WERI-Rb-1 (cell line): Measurements from ENCODE around the gene FSTL4.

Source experiments
- DNase-seq: peaks from one replicate; pipeline ENCODE4 v3.0.0-alpha.2; 2020
- H3K27ac ChIP-seq: fragments of 250-450 bp; sonication (Bioruptor Pico); 2 replicates; pipeline ENCODE4 v1.5.1; 2020; ENCODE audit warnings: mild to moderate bottlenecking, moderate library complexity
- H3K27me3 ChIP-seq: fragments of 250-450 bp; sonication (Bioruptor Pico); 2 replicates; pipeline ENCODE4 v1.5.1; 2021; ENCODE audit warnings: mild to moderate bottlenecking, low read depth, moderate library complexity; ENCODE audit not compliant: insufficient read depth, severe bottlenecking
- H3K36me3 ChIP-seq: fragments of 250-450 bp; sonication (Bioruptor Pico); 2 replicates; pipeline ENCODE4 v1.5.1; 2020; ENCODE audit warnings: mild to moderate bottlenecking, moderate library complexity
- H3K4me3 ChIP-seq: 2 replicates; pipeline ENCODE4 v1.5.1; 2011; ENCODE audit warnings: low read depth, mild to moderate bottlenecking, control low read depth, low read length
- H3K9me3 ChIP-seq: fragments of 250-450 bp; sonication (Bioruptor Pico); 2 replicates; pipeline ENCODE4 v1.5.1; 2021; ENCODE audit warnings: mild to moderate bottlenecking, moderate library complexity; ENCODE audit not compliant: severe bottlenecking
- TF ChIP-seq, protein P1 (sequence below): IDR thresholded peaks from 2 replicates; pipeline ENCODE4 v1.5.1; 2011; ENCODE audit warnings: low read depth, mild to moderate bottlenecking, control low read depth, inconsistent platforms, low read length

The FSTL4 gene

DNA sequence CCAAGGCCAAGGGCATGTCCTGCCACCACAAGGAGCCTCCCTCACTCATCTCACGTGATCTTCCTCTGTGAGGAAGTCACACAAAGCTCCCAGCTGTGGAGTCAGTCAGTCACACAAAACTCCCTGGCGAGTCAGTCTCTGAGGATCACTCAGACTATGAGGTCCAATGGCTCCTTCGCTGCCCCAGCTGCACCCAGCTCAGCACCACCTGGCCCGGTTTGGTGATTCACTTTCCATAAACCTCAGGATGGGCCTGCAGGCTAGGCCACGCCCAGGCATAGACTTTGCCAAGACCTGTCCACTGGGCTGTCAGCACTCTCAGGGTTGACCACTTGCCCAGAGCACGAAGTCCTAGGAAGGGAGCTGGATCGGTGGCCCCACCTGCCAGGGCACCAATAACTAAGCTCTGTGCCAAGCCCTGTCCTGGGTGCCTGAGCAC, 326.7 kb downstream of the FSTL4 start:
- no peak for DNase-seq
- H3K9me3 ChIP-seq = no peaks in the 10 kb centered on the region
- TF ChIP-seq, protein P1, sequence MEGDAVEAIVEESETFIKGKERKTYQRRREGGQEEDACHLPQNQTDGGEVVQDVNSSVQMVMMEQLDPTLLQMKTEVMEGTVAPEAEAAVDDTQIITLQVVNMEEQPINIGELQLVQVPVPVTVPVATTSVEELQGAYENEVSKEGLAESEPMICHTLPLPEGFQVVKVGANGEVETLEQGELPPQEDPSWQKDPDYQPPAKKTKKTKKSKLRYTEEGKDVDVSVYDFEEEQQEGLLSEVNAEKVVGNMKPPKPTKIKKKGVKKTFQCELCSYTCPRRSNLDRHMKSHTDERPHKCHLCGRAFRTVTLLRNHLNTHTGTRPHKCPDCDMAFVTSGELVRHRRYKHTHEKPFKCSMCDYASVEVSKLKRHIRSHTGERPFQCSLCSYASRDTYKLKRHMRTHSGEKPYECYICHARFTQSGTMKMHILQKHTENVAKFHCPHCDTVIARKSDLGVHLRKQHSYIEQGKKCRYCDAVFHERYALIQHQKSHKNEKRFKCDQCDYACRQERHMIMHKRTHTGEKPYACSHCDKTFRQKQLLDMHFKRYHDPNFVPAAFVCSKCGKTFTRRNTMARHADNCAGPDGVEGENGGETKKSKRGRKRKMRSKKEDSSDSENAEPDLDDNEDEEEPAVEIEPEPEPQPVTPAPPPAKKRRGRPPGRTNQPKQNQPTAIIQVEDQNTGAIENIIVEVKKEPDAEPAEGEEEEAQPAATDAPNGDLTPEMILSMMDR = no peak
- no peaks in the 10 kb centered on the region for H3K27me3 ChIP-seq
- H3K27ac ChIP-seq = no peak overlapping the region
- H3K36me3 ChIP-seq = no peaks in the 10 kb centered on the region
- H3K4me3 ChIP-seq = no peak overlapping the region

DNA sequence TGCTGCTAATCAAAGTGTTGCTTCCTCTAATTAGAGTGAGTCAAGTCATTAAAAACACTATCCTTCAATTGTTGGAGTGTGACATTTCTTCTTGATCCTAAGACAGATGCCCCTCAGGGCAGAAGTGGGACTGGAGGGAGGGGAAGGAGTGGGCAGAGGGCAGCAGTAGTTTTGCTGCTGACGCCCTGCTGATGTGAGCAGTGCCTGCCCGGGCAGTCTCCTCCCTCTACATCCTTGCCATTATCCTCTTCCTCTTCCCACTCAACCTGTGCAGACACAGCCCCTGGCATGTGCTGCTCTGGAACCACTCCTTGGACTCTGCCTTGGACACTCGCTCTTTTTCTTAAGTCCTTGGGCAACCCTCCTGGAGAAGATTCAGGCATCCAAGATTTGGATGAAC, 328.0 kb downstream of the FSTL4 start:
- Histone ChIP-seq H3K9me3 (no peaks in the 10 kb centered on the region), H3K4me3 (no peak overlapping the region), H3K36me3 (no peaks in the 10 kb centered on the region), H3K27ac (no peak overlapping the region), H3K27me3 (no peaks in the 10 kb centered on the region)
- no peak for DNase-seq
- TF ChIP-seq, protein P1 = no peak

DNA sequence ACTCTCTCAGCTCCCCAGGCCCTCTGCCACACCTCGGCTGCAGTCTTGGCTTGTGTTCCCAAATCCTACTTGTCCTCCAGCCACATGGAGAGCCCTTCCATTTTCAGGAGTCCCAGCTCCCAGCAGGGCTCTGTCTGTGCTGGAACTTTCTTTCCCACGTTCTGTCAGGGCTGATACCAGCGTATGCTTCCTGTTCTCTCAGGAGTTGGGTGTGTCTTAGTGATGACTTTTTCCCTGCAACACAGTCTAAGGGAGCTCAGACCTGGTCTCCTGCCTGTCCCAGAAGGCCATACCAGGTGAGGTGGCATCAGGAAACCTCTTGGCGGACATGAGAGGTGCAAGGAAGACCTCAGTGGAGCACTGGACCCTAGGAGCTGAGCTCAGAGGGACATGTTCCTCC, 334.0 kb downstream of the FSTL4 start:
- Histone ChIP-seq H3K4me3 (no peak overlapping the region), H3K27me3 (no peaks in the 10 kb centered on the region), H3K9me3 (no peaks in the 10 kb centered on the region), H3K36me3 (no peaks in the 10 kb centered on the region), H3K27ac (no peak overlapping the region)
- TF ChIP-seq, protein P1 = no peak
- no peak for DNase-seq

DNA sequence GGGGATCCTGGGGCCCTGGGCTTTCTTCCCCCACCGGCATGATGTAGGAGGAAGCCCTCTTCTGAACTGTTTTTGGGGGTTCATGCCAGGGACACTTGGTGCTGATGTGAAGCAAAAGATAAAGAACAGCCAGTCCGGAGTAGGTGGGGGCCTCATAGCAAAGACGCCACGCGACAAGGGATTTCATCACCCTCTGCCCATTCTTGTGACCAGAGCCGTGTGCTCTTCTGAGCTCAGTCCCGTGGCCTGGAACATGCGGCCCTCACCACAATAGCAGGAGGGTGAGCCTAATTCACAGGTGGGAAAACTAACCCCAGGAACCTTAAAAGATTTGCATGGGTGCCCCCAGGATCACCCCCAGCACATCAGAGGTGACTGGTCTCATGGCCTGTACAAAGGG, 334.6 kb downstream of the FSTL4 start:
- Histone ChIP-seq H3K9me3 (no peaks in the 10 kb centered on the region), H3K36me3 (no peaks in the 10 kb centered on the region), H3K27ac (no peak overlapping the region), H3K4me3 (no peak overlapping the region), H3K27me3 (no peaks in the 10 kb centered on the region)
- no peak for DNase-seq
- TF ChIP-seq, protein P1 = no peak

DNA sequence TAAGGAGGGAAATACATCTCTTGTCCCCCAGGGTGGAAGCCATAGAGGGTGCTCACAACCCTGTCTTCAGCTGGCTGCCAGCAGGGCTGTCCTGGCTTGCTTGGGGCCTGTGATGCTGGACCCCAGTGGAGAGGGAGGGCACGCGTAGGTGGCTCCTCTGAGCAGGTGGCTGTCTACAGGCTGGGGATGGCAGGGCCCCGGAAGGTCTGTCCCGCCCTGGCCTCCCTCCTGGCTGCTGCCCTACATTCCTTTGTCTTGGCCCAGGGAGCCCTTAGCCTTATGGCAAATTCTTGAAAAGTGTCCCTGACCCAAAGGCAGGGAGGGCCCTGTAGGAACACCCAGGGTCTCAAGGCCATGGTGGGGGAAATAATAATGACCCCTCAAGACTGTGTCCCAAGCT, 336.2 kb downstream of the FSTL4 start:
- TF ChIP-seq, protein P1 = no peak
- H3K9me3 ChIP-seq = no peaks in the 10 kb centered on the region
- H3K4me3 ChIP-seq = no peak overlapping the region
- no peaks in the 10 kb centered on the region for H3K36me3 ChIP-seq
- H3K27me3 ChIP-seq = no peaks in the 10 kb centered on the region
- no peak overlapping the region for H3K27ac ChIP-seq
- no peak for DNase-seq

DNA sequence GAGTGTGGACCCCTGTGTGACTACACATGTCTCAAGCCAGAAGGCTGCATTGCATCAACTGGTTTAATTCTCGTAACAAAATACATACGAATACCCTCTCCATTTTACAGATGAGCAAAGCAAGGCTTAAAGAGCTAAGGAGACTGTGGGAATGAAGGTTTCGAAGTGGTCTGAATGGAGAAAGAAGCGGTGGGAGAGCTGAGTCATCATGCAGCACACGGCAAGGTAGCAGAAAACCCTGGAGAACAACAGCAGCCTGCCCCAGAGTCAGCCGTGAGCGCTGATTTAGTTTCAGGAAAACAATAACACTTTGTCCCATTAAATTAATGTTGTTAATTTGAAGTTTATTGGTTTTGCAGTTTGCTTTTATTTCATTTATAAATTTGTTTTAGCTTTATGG, 336.7 kb downstream of the FSTL4 start:
- TF ChIP-seq, protein P1 = no peak
- Histone ChIP-seq H3K4me3 (no peak overlapping the region), H3K27ac (no peak overlapping the region), H3K27me3 (no peaks in the 10 kb centered on the region), H3K36me3 (no peaks in the 10 kb centered on the region), H3K9me3 (no peaks in the 10 kb centered on the region)
- no peak for DNase-seq
